SK-N-SH (cell line): Measurements from ENCODE around the gene CTBP1.

Source experiments
- CTCF ChIP-seq: fragments of 200-600 bp; sonication (generic); IDR thresholded peaks from 2 replicates; pipeline ENCODE4 v1.6.1; 2017; ENCODE audit warnings: antibody characterized with exemption, mild to moderate bottlenecking, moderate library complexity
- POLR2AphosphoS5 ChIP-seq: IDR thresholded peaks from 2 replicates; pipeline ENCODE4 v1.6.1; 2012; ENCODE audit warnings: low read depth, low read length
- RAD21 ChIP-seq: IDR thresholded peaks from 2 replicates; pipeline ENCODE4 v1.6.1; 2012; ENCODE audit warnings: mild to moderate bottlenecking, low read length
- USF2 ChIP-seq: fragments of 150-350 bp; IDR thresholded peaks from 2 replicates; pipeline ENCODE4 v1.6.1; 2017; ENCODE audit warnings: antibody characterized with exemption, low read length, low read depth, borderline replicate concordance

- TF ChIP-seq POLR2AphosphoS5, result no peak
- no peak for TF ChIP-seq RAD21
- TF ChIP-seq CTCF, result no peak
- no peak for TF ChIP-seq USF2
Observed at GRCh38 chr4:1283711-1284110, 34.8 kb upstream of the CTBP1 start.
